Lung microvascular endothelial cell (primary cell): ENCODE measurements around the gene APOBR. TPM values are rescaled to one million over a fixed set of nuclear protein-coding genes. Genes with fewer than 3 reads are reported as not detected.
"Not testable (repeated sequence)": the region's sequence is repeated elsewhere in the genome, so short reads cannot be mapped to it uniquely, and the experiment has no call there.

Experiments used
- DNase-seq, 2 donors: peaks; one replicate each; pipeline versions ENCODE4 v3.0.0 to v3.0.0-alpha.2; 2010; ENCODE audit warnings: low read depth in 2 of 2
- total RNA-seq: library from RNA; depleted of rRNA; stranded (reverse); fragments of >200 nt; gene quantifications from 2 replicates; pipeline ENCODE4 v1.2.1, GENCODE V29; 2014

The APOBR gene
- not detected in 2 replicates for total RNA-seq

DNA sequence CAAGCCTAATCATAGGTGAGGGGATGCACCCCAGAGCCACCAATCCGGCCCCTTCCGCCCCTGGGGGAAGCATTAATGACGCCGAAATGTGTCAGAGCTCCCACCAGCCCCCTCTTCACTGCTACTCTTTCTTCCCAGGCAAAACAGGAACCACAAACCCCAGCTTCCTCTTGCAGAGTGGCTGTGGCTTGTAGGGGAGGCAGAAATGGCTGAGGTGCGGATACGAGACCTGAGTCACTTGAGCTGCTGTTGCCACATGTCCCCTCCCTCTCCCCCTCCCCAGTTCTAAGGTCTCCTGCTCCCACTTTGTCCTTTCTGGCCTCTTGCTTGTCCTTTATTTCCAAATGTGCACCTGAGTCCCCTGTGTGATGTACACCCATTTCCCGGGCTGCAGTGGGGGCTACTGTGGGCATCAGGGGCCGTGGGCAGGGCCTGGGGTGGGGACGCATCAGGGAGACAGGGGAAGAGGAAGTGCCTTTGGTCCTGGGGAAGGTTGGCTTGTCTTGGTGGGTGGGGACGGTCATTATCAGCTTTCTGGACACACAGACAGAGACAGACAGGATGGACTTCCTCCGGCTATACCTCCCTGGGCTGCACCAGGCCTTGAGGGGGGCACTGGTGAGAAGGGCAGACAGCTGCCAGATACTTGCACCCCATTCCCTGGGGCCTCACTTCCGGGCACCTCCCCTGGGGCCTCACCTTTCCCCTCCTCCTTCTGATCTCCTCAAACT, at the start of gene APOBR:
Gene APOBR (plus strand): TSS at position 523 of the 731 bp plus-strand sequence. CDS start 39 bp downstream, at position 562.
- DNase-seq: no peak

- DNase-seq: not testable (repeated sequence)
Measured at GRCh38 chr16:28446388-28446787, 48.1 kb upstream of the APOBR start.

GRCh38 chr16:28447081-28447480, 47.4 kb upstream of the APOBR start:
- not testable (repeated sequence) for DNase-seq

DNA sequence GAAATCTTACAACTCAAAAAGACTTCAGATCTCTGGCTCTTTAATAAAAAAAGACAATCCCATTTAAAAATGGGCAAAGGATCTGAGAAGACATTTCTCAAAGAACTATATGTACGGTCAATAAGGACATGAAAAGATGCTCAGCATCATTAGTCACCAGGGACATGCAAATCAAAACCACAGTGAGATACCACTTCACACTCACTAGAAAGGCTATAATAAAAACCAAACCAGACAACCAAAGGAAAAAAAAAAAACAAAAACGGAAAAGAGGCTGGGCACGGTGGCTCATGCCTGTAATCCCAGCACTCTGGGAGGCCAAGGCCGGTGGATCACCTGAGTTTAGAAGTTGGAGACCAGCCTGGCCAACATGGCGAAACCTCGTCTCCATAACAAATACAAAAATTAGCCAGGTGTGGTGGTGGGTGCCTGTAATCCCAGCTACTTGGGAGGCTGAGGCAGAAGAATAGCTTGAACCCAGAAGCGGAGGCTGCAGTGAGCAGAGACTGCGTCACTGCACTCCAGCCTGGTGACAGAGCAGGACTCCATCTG, 20.7 kb upstream of the APOBR start:
- DNase-seq: no peak

DNA sequence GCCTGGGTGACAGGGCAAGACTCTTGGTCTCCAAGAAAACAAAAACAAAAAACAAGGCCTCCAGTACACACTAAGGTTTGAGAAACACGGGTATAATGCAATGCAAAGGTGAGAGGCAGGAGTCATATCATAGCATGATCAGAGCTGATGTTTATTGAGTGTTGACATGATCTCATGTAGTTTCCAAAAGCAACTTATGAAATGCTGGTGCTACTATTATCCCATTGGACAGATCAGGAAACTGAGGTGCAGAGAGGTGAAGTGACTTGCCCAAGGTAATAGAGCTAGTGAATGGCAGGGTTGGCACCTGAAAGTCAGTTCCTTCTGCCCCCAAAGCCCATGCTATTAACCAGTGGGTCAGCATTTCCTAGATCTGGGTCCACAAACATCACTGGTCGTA, 19.2 kb upstream of the APOBR start:
- no peak for DNase-seq

DNA sequence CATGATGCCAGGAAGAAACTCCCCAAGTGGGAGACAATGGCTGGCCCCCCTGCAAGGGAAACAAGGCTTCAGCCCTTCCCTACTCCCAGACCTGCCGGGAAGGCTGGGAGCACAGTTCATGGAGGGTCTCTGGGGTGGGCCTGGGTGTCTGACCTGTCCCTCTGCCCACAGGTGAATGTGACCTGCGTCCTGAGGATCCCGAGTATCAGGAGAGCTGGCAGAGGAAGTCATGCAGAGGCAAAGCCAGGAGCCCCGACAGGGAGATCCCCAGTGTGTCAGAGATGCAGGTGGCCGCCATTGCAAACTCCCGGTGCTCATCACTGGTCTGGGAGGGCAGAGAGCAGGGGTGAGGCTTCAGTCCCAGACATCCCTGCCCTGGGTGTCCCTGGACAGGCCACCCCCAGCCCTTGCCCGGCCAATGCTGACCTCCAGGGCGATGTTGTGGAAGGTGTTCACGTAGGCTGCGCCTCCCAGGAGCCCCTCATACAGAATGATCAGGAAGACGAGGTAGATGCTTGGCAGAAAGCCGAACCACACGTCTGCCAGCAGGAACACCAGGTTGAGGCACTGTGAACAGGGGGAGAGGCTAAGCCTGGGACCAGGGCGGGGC, 17.0 kb upstream of the APOBR start:
- no peak for DNase-seq

GRCh38 chr16:28478506-28479180, 15.8 kb upstream of the APOBR start:
- no peak for DNase-seq

- no peak for DNase-seq
Measured at GRCh38 chr16:28482026-28482425, 12.4 kb upstream of the APOBR start.

DNA sequence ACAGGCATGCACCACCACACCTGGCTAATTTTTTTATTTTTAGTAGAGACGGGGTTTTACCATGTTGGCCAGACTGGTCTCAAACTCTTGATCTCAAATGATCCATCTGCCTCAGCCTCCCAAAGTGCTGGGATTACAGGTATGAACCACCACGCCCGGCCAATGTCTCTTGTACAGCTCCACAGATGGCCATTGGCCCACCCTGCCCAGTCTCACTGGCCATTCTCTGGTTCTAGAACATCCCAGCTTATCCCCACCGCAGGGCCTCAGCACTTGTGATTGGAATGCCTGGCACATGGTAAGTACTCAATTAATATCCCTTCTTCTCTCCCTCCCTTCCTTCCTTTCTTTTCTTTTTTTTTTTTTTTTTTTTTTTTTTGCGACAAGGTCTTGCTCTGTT, 11.1 kb upstream of the APOBR start:
- DNase-seq: not testable (repeated sequence)

GRCh38 chr16:28486266-28486665, 8.2 kb upstream of the APOBR start:
- DNase-seq: no peak

DNA sequence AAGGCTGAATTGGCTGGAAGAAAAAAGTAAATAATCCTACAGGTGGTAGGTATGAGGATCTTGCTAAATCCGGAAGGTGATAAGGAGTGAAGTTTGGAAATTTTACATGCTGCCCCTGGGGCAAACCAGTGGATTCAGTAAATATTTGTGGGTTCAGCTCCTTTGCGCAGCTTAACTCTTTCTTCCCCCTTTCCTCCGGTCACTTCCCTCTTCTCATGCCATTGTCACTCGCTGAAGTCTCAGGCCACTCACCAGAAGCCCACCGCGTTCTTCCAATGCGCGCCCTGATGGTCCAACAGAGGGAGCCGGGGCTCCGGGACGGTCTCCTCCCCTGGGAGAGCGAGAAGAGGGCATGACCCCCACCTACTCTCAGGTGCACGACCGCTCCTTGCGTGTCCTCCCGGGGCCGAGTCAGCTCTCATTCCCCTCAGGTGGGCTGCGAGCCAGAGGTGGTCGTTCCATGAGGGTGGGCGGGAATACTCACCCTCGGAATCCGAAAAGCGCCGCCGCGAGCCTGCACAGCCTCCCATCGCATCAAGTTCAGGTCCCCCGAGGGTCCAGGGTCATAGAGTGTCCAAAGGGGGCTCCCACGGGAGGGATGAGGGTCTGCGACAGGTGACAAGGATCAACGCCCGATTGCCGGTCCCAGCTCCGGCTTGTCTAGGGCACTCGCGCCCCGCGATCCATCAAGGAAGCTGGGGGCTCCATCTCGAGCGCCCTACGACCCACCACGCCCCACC, 3.0 kb upstream of the APOBR start:
- DNase-seq: peak; percentile 34 to 36

GRCh38 chr16:28491970-28492474, 2.4 kb upstream of the APOBR start, which contains the start of gene CLN3:
CLN3 (minus strand) TSS chr16:28492074; CDS start chr16:28491759, 315 bp downstream.
- DNase-seq: peak; percentile 95

DNA sequence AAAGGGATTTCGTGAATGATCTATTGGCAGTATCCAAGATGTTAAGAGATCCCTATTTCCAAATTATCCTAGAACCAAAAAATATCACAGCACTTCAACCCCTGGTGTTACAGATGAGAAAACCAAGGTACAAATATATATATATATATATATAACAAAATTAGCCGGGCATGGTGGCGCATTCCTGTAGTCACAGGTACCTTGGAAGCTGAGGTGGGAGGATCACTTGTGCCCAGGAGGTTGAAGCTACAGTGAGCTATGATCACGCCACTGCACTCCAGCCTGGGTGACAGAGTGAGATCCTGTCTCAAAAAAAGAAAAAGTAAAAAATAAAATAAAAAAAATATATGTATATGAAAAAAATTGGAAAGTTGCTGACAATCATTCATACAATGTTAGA, 1.9 kb upstream of the APOBR start:
- DNase-seq: no peak

- no peak for DNase-seq
Measured at GRCh38 chr16:28495098-28495793, 803 bp downstream of the APOBR start.

DNA sequence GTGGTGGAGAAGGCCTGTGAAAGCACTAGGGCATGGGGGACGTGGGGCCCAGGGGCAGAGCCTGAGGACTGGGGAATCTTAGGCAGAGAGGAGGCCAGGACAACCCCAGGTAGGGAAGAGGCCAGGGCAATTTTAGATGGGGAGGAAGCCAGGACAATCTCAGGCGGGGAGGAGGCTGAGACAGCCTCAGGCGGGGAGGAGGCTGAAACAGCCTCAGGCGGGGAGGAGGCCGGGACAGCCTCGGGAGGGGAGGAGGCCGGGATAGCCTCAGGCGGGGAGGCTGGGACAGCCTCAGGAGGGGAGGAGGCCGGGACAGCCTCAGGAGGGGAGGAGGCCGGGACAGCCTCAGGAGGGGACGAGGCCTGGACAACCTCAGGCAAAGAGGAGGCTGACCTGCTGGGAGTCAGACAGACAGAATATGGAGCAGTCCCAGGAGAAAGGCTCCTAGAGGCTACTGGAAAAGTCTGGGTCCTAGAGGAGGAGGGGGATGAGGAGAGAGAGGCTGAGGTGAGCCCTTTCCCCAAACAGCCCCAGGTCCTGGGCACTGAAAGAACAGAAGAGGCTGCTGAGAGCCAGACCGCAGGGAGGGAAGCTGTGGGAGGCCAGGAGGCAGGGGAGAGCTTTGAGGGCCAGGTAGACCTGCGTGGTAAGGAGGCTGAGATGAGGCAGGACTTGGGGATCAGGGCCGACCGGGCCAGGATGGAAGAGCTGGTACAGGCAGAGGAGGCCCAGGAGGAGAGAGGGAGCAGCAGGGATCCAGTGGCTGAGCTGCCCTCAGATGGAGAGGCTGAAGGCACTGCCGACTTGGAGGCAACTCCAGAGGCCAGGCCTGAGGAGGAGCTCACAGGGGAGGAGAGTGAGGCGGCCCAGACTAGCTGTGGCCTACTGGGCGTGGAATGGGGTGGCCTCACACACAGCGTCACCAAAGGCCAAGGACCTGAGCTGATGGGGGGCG, 1.6 kb downstream of the APOBR start:
- DNase-seq: no peak

- DNase-seq: no peak
Measured at GRCh38 chr16:28496844-28497243, 2.4 kb downstream of the APOBR start.

GRCh38 chr16:28497386-28497785, 2.9 kb downstream of the APOBR start:
- no peak for DNase-seq

- DNase-seq: no peak
Measured at GRCh38 chr16:28497861-28498599, 3.6 kb downstream of the APOBR start.
